HG03139 (cell line): ENCODE data around the gene C3orf20.

Source experiments
- ATAC-seq: cut with Tn5 transposase; IDR thresholded peaks from one replicate; pipeline ENCODE4 v1.9.1; 2021; ENCODE audit not compliant: unreplicated experiment

C3orf20 gene

GRCh38 chr3:14772533-14773138 is 97.7 kb downstream of the C3orf20 start:
- ATAC-seq = no peak

GRCh38 chr3:14773281-14773680 is 98.3 kb downstream of the C3orf20 start:
- ATAC-seq = no peak

GRCh38 chr3:14773691-14774128 is 98.8 kb downstream of the C3orf20 start:
- no peak for ATAC-seq

DNA sequence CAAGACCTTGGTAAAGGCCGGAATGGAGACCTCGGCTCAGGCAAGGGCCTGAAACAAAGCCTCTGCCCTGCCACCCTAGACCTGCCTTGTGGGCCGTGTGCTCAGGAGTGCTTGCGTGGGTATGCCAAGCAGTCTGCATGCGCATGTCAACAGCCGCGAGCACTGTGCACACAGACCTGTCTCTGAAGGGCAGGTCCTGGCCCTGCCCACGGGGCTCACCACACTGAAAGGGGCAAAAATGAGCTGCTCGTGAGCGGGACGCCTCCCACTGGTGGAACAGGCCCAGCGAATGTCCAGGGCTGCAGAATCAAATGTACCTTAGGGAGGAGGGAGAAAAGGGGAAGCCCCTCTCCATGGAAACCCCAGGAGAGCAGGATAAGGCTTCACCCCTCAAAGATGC is 99.5 kb downstream of the C3orf20 start:
- no peak for ATAC-seq

GRCh38 chr3:14775011-14775410 is 100.1 kb downstream of the C3orf20 start:
- ATAC-seq = no peak

GRCh38 chr3:14775563-14775962 is 100.6 kb downstream of the C3orf20 start:
- no peak for ATAC-seq

- no peak for ATAC-seq
Observed at GRCh38 chr3:14779069-14779685, 104.2 kb downstream of the C3orf20 start.

GRCh38 chr3:14780927-14781507 is 106.1 kb downstream of the C3orf20 start:
- ATAC-seq = no peak

- ATAC-seq = no peak
Observed at GRCh38 chr3:14783480-14784086, 108.6 kb downstream of the C3orf20 start.

DNA sequence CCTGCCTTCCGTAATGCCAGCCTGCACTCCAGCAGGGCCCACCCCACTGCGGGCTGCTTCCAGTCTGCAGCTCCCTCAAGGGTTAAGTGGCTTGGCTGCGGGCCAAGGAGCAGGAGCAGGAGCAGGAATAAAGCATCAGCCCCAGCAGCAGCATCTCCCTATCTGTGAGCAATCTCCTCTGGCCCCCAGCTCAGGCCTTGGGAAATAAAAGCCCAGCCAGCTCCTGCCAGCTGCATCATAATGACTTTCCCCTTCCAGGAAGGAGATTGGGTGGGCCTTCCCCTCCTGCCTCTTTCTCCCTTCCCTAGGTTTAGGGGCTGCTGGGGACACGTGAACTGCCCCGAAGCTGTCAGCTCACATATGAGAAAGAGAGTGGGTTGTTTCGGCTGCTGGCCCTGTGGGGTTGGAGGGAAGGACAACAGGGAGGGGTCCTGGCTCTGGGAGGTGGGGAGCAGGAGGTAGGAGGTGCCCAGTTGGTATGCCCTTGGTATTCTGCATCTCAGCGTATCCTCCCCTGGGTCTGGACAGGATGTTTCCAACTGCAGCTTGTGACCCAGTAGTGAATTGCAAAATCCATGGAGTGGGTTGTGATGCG is 109.2 kb downstream of the C3orf20 start:
- ATAC-seq = no peak

DNA sequence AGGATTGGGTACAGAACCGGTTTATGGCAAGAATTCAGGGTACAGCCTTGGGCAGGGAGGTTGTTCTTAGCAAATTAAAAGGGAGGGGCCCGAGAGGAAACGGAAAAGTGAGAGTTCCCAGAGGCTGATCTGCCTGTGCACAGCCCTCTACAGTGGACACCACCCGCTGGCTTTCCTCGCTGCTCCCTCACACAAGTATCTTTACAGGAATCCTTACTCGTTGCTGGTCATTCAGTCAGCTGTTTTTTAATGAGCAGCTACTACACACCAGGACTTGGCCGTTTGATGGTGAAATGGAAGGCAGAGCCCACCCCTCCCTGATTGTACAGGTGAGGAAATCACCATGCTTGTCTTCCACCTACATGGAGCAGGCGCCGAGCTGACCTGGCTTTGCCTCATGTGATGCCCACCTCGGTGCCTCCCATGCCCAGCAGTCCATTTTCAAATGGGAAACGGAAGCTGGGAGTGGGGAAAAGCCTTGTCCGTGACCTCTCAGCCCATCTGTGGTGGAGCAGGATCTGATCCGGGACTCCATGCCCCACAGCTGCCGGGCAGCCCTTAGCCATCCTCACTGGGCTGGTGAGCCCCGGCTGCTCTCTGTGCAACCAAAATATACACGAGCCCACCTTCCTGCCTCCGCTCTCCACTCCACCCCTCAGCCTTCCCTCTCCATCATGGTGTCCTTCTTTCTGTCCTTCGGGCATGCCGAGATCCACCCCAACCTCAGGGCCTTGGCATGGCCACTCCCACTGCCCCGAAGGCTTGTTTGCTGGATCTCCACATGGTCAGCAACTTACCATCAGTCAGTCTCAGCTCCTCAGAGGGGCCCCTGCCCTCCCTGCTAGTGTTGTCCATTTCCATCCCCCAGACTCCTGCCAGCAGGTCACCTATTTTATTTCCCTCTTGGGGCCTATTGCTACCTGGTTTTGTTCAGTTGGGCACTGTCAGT is 110.5 kb downstream of the C3orf20 start:
- no peak for ATAC-seq

- no peak for ATAC-seq
Observed at GRCh38 chr3:14786369-14786768, 111.4 kb downstream of the C3orf20 start.

- no peak for ATAC-seq
Observed at GRCh38 chr3:14787630-14788029, 112.7 kb downstream of the C3orf20 start.

GRCh38 chr3:14788644-14789043 is 113.7 kb downstream of the C3orf20 start:
- no peak for ATAC-seq

- no peak for ATAC-seq
Observed at GRCh38 chr3:14789221-14789620, 114.3 kb downstream of the C3orf20 start.

DNA sequence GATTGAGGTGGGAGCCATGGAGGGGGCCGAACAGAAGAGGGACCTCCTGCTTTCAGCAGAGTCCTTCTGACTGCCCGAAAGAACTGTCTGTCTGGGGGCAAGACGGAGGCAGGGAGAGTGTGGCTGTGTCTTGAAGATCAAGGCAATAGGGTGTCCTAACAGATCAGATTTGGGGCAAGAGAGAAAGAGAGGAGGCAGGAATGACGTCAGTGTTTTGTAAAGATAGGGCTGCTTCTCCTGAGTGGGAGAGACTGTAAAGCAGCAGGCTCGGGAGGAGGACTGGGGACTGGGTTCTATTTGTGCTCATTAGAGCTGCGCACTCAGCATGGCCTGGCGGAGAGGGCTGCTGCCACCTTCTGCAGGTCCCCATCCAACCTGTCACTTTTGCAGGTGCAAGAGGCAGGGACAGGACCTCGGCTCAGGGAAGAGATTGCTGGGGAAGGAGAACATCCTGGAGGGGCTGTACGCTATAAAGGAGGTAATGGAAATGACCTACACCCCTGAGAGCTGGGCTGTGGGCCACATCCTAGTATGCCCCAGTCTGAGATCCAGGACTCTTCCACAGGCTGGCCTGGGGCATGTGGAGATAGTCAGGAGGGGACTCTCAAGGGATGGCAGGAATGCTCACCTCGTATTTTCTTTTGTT is 114.8 kb downstream of the C3orf20 start:
- ATAC-seq = no peak

DNA sequence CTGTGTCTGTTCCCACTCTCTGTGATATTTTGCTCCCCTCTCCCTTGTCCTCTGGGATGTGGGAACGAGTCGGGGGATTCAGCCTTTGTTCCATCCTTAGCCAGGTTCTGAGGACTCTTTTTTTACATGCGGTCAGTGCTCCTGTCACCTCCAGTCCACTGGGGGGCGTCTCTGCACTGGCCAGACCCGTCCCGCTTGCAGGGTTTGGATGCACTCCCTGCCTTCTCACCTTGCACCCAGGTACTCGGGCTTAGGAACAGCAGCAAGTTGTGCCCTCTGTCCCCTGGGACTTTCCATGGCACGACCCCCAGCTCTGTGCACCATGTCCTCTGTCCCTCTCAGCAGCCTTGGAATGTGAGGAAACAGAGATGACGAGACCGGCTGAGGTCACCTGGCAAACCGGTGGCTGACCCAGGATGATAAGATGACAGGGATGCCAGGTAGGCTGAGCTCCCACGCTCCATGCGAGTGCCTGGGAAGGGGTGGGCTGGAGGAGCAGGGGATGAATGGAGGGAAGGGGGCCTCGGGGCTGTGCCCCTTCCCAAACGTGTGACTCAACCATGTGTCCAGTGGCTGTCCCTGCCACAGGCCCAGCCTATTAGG is 116.5 kb downstream of the C3orf20 start:
- no peak for ATAC-seq

DNA sequence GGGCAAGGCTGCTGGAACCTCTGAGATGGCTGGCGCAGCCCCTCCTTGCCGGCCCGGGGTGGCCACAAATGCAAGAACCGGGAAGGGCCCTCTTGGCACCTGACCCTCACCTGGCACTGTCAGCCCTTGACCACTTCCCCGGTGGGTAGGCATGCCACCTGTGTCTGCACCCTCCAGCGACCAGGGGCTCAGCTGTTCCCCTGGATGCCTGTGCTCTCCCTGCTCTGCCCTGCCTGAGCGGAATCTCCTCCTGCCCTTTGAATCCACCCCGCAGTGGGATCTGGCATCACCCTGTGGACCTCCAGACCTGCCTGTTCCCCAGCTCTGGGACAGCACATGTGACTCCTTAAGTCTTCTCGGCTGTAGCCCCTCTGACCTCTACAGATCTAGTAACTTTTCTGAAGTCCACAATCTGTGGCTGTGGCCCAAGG is 117.8 kb downstream of the C3orf20 start:
- no peak for ATAC-seq

- ATAC-seq = no peak
Observed at GRCh38 chr3:14793126-14793857, 118.4 kb downstream of the C3orf20 start.
